Endothelial cell of umbilical vein (primary cell): Measurements from ENCODE around the gene FAM193B. TPM values are rescaled to one million over a fixed set of nuclear protein-coding genes. Genes with fewer than 3 reads are reported as not detected.

Experiments
- BruUV-seq: library from RNA; stranded (reverse); fragments of 400-500 nt; replicated peaks from 2 replicates; lab custom pipeline; 2021; lab: Mats Ljungman, UMichigan
- CTCF ChIA-PET: fragments of 300-600, 350-600 bp; sonication (Branson Sonifier 250); formaldehyde crosslinking; loops from one replicate; lab custom pipeline; 2021; ENCODE audit warnings: antibody characterized with exemption, inconsistent platforms; lab: Charles Lee
- POLR2A ChIA-PET: fragments of 300-600, 350-600 bp; sonication (Branson Sonifier 250); formaldehyde crosslinking; loops from one replicate; lab custom pipeline; 2021; ENCODE audit warnings: antibody characterized with exemption, inconsistent platforms; lab: Charles Lee
- DNase-seq: peaks from one replicate; pipeline ENCODE4 v3.0.0-alpha.2; 2011; ENCODE audit warnings: low read depth, low spot score
- FAIRE-seq: peaks from 2 replicates; lab custom pipeline; 2011; peaks lifted over from hg19 to GRCh38; lab: Jason Lieb, UNC
- H2AFZ ChIP-seq: 2 replicates; pipeline ENCODE4 v1.6.0; 2012; ENCODE audit warnings: low read depth, low read length, control low read depth, inconsistent platforms
- H3K27ac ChIP-seq: 2 replicates; pipeline ENCODE4 v1.5.1; 2011; ENCODE audit warnings: low read depth, mild to moderate bottlenecking, control low read depth, low read length, moderate library complexity; ENCODE audit not compliant: insufficient read depth
- H3K27me3 ChIP-seq, 2 experiments: 2 replicates each; pipeline versions ENCODE4 v1.6.0 to v1.6.1; 2011; ENCODE audit warnings: low read length in 2 of 2, mixed read lengths in 1 of 2; ENCODE audit not compliant: control insufficient read depth in 2 of 2, insufficient read depth in 2 of 2
- H3K36me3 ChIP-seq, 2 experiments: 2 replicates in 1 of 2; 3 replicates in 1 of 2; pipeline ENCODE4 v1.5.1; 2011; ENCODE audit warnings: low read length in 2 of 2, mild to moderate bottlenecking in 1 of 2, moderate library complexity in 1 of 2; ENCODE audit not compliant: control insufficient read depth in 2 of 2, insufficient read depth in 2 of 2; ENCODE audit errors: extremely low read depth in 1 of 2
- H3K4me1 ChIP-seq: 3 replicates; pipeline ENCODE4 v1.5.1; 2011; ENCODE audit warnings: mild to moderate bottlenecking, low read length; ENCODE audit not compliant: control insufficient read depth, insufficient read depth; ENCODE audit errors: extremely low read depth
- H3K4me2 ChIP-seq: 2 replicates; pipeline ENCODE4 v1.6.1; 2011; ENCODE audit warnings: low read length, control low read depth, mixed read lengths; ENCODE audit not compliant: insufficient read depth
- H3K4me3 ChIP-seq, 3 experiments: fragments of 200-600 bp in 1 of 3; sonication (generic), shearing (Covaris generic) in 1 of 3; replicated peaks in 1 of 3; 2 replicates each; pipeline ENCODE4 v1.5.1; 2011 to 2016; ENCODE audit warnings: control low read depth in 3 of 3, low read length in 3 of 3, mild to moderate bottlenecking in 2 of 3, inconsistent platforms in 1 of 3, low read depth in 1 of 3, moderate library complexity in 1 of 3; ENCODE audit not compliant: insufficient read depth in 1 of 3
- H3K79me2 ChIP-seq: 2 replicates; pipeline ENCODE4 v1.6.0; 2012; ENCODE audit warnings: low read length, inconsistent platforms; ENCODE audit not compliant: control insufficient read depth, insufficient read depth
- H3K9ac ChIP-seq: replicated peaks from 2 replicates; pipeline ENCODE3; 2011; ENCODE audit warnings: low read length, control low read depth; ENCODE audit not compliant: insufficient read depth; ENCODE audit errors: extremely low read depth
- H3K9me1 ChIP-seq: replicated peaks from 3 replicates; pipeline ENCODE4 v1.6.0; 2011; ENCODE audit warnings: mild to moderate bottlenecking, low read length; ENCODE audit not compliant: control insufficient read depth, insufficient read depth; ENCODE audit errors: extremely low read depth
- H3K9me3 ChIP-seq: replicated peaks from 2 replicates; pipeline ENCODE4 v1.5.1; 2012; ENCODE audit warnings: low read length, inconsistent platforms; ENCODE audit not compliant: control insufficient read depth, insufficient read depth
- H4K20me1 ChIP-seq: replicated peaks from 2 replicates; pipeline ENCODE3; 2011; ENCODE audit warnings: mild to moderate bottlenecking, low read length; ENCODE audit not compliant: control insufficient read depth, insufficient read depth; ENCODE audit errors: extremely low read depth
- CTCF ChIP-seq, 2 donors: IDR thresholded peaks; 1 replicate in 1 of 2; 2 replicates in 1 of 2; pipeline ENCODE4 v1.5.1; 2011; ENCODE audit warnings: low read length in 2 of 2, mild to moderate bottlenecking in 2 of 2, moderate library complexity in 2 of 2, control low read depth in 1 of 2, inconsistent platforms in 1 of 2, low read depth in 1 of 2; ENCODE audit not compliant: insufficient read depth in 1 of 2; ENCODE audit errors: extremely low read depth in 1 of 2
- EZH2 ChIP-seq: IDR thresholded peaks from 2 replicates; pipeline ENCODE4 v1.6.1; 2012; ENCODE audit warnings: borderline replicate concordance, low read depth, mild to moderate bottlenecking, moderate library complexity, low read length, inconsistent platforms; ENCODE audit not compliant: severe bottlenecking
- FOS ChIP-seq: IDR thresholded peaks from 2 replicates; pipeline ENCODE4 v1.6.1; 2011; ENCODE audit warnings: mild to moderate bottlenecking, low read length, moderate library complexity, borderline replicate concordance; ENCODE audit not compliant: insufficient read depth
- GATA2 ChIP-seq: IDR thresholded peaks from 2 replicates; pipeline ENCODE4 v1.7.0; 2011; ENCODE audit warnings: low read depth, mild to moderate bottlenecking, moderate library complexity, mixed read lengths, low read length; ENCODE audit not compliant: insufficient read length, insufficient read depth
- JUN ChIP-seq: IDR thresholded peaks from 2 replicates; pipeline ENCODE4 v1.6.1; 2011; ENCODE audit warnings: borderline replicate concordance, low read depth; ENCODE audit not compliant: insufficient read length, insufficient read depth
- MAX ChIP-seq: IDR thresholded peaks from 2 replicates; pipeline ENCODE4 v1.6.1; 2011; ENCODE audit not compliant: insufficient read depth, insufficient read length
- MYC ChIP-seq: IDR thresholded peaks from one replicate; pipeline ENCODE4 v1.6.1; 2011; ENCODE audit warnings: mild to moderate bottlenecking, low read depth, low read length
- POLR2A ChIP-seq: IDR thresholded peaks from 2 replicates; pipeline ENCODE4 v1.6.1; 2012; ENCODE audit warnings: low read depth, mild to moderate bottlenecking, control low read depth, low read length
- POLR2AphosphoS5 ChIP-seq: IDR thresholded peaks from 2 replicates; pipeline ENCODE4 v1.6.1; 2012; ENCODE audit warnings: low read depth, mild to moderate bottlenecking, control low read depth, low read length, moderate library complexity; ENCODE audit not compliant: insufficient read depth
- dilution Hi-C: fragments of 300-500 bp; cut with MboI; formaldehyde crosslinking; loops from one replicate; pipeline ENCODE4 v1.15.0; 2019; ENCODE audit warnings: low sequenced_read_pairs; ENCODE audit not compliant: extremely low pct_ligation_motif_present
- intact Hi-C: fragments of 100-400 bp; cut with micrococcal nuclease; formaldehyde crosslinking; loops from one replicate; pipeline ENCODE4 v1.10.0; 2022
- polyA plus RNA-seq, 4 experiments: library from polyadenylated mRNA; depleted of rRNA in 3 of 4; stranded (reverse) in 3 of 4; unstranded in 1 of 4; fragments of >200 nt; gene quantifications; 2 replicates each; pipeline versions ENCODE4 v1.2.1 to v1.2.3, GENCODE V29; 2011 to 2012; ENCODE audit warnings: missing spikeins in 1 of 4
- total RNA-seq: library from RNA; stranded (reverse); gene quantifications from 2 replicates; pipeline ENCODE4 v1.2.3, GENCODE V29; 2021

FAM193B gene
- total and polyA plus RNA-seq, 2 donors (not counting 3 experiments of a cell fraction or from before 2014, with no cell fraction given): 57.9 to 75.7 TPM

DNA sequence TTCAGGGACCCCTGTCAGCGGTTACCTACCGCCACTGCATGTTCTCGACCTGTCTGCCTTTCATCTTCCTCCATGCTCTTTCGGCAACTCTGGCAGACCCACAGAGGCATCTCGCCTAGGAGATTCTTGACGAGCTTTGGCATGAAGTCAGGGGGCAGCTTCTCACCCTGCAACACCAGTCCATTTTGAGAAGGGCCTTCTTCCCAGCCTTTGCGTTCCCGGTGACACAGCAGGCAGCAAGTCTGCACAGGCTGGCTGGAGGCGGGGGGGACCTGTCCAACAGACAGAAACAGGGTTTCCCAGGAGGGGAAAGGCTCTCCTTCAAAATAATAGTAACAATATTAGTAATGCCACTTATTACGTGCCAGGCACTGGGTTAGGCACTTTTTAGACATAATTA is 15.5 kb downstream of the FAM193B start:
- Histone ChIP-seq H3K27ac (no peak overlapping the region), H3K36me3 (peaks cover 6 to 23% of the 10 kb centered on the region in 2 experiments), H4K20me1 (no peaks in the 10 kb centered on the region), H3K4me1 (no peaks in the 10 kb centered on the region), H3K27me3 (no peaks in the 10 kb centered on the region), H3K9me3 (no peaks in the 10 kb centered on the region), H2AFZ (no peak overlapping the region), H3K9ac (no peak overlapping the region), H3K9me1 (no peaks in the 10 kb centered on the region), H3K4me3 (no peak overlapping the region), H3K79me2 (peaks cover 34% of the 10 kb centered on the region), H3K4me2 (no peak overlapping the region)
- ChIA-PET POLR2A (no interaction called here), CTCF (interaction anchor here (1.2 kb wide), 1 partner anchor 11 kb away, joined by 4 read pairs; no protein-coding TSS in a partner anchor)
- no peak for DNase-seq
- no TSS peak for BruUV-seq
- no peak for TF ChIP-seq JUN
- no peak for TF ChIP-seq MYC
- no peak for TF ChIP-seq POLR2A
- TF ChIP-seq GATA2: no peak
- no peak for TF ChIP-seq CTCF (IDR thresholded peaks at IDR 0.05; ENCODE audit: extremely low read depth in 1 of 2, insufficient read depth in 1 of 2, low read depth in 1 of 2, low read length in 2 of 2)
- no peak for TF ChIP-seq EZH2
- TF ChIP-seq POLR2AphosphoS5: no peak
- TF ChIP-seq MAX: no peak
- TF ChIP-seq FOS: no peak
- intact Hi-C loops: no loop called here
- dilution Hi-C loops: no loop called here
- no peak for FAIRE-seq
